Measurements from ENCODE around the gene PRPF19.
A peak's percentile ranks its signal among the peaks of the same experiment; 100 is the strongest.

PRPF19 gene

GRCh38 chr11:60857378-60858232 lies 48.8 kb downstream of the PRPF19 start:
- no peak for DNase-seq (ENCODE audit: low spot score)

- no peak for DNase-seq (ENCODE audit: low spot score)
These were observed 50.4 kb downstream of the PRPF19 start, which contains the start of gene PTGDR2 for GRCh38 chr11:60855726-60856633. TSS of gene PTGDR2 (minus strand) at chr11:60855950. CDS start at chr11:60853722, 2,228 bp downstream.

- DNase-seq (ENCODE audit: low spot score): no peak
These were observed 51.3 kb downstream of the PRPF19 start for GRCh38 chr11:60854847-60855725.

GRCh38 chr11:60854140-60854846 lies 52.1 kb downstream of the PRPF19 start:
- no peak for DNase-seq (ENCODE audit: low spot score)

- DNase-seq (ENCODE audit: low spot score): no peak
These were observed 53.1 kb downstream of the PRPF19 start for GRCh38 chr11:60852982-60853950.

GRCh38 chr11:60852117-60852981 lies 54.0 kb downstream of the PRPF19 start:
- DNase-seq (ENCODE audit: low spot score): no peak

- DNase-seq (ENCODE audit: low spot score): no peak
These were observed 54.9 kb downstream of the PRPF19 start for GRCh38 chr11:60851327-60852104.

GRCh38 chr11:60849641-60850520 lies 56.5 kb downstream of the PRPF19 start:
- DNase-seq (ENCODE audit: low spot score): no peak

GRCh38 chr11:60848714-60849151 lies 57.7 kb downstream of the PRPF19 start:
- DNase-seq (ENCODE audit: low spot score): no peak

GRCh38 chr11:60847896-60848295 lies 58.5 kb downstream of the PRPF19 start:
- no peak for DNase-seq (ENCODE audit: low spot score)

- DNase-seq (ENCODE audit: low spot score): no peak
These were observed 59.1 kb downstream of the PRPF19 start for GRCh38 chr11:60847281-60847680.

GRCh38 chr11:60845338-60845737 lies 61.0 kb downstream of the PRPF19 start:
- no peak for DNase-seq (ENCODE audit: low spot score)

- no peak for DNase-seq (ENCODE audit: low spot score)
These were observed 61.5 kb downstream of the PRPF19 start for GRCh38 chr11:60844870-60845221.

GRCh38 chr11:60844045-60844869 lies 62.1 kb downstream of the PRPF19 start:
- peak; percentile 58 for DNase-seq (ENCODE audit: low spot score)

GRCh38 chr11:60842668-60843600 lies 63.5 kb downstream of the PRPF19 start:
- DNase-seq (ENCODE audit: low spot score): no peak
